NCI-H2081 (cell line): Measurements from ENCODE around the gene PLD4.

Experiments
- DNase-seq, 2 experiments: peaks; one replicate each; lab custom pipeline; 2025; lab: John Stamatoyannopoulos, UW

The PLD4 gene

DNA sequence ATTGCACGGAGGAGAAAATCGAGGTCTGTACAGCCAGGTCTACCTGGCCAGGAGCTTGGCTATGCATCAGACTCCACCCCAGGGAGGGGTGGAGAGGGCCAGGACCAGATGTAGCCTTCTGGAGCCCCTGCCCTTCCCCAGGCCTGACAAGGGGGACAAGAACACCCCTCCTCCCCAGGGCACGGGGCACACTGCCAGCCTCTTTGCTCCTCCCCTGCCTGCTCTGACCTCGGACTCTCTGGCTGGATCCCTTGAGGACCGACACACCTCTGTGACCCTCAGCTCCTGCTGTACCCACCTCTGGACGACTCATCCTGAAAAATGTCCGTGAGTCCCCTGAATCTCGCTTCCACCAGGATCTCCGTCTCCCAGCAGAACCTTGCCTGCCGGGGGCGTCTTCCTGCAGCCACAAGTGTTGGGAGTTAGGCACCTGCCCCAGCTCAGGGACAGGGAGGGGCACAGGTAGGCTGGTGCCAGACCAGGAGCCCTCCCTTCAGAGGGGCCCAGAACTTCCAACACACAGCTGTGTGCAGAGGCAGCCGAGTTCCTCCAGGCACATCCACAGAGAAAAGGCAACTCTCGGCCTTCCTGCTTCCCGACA lies 31.7 kb downstream of the PLD4 start:
- no peak for DNase-seq

DNA sequence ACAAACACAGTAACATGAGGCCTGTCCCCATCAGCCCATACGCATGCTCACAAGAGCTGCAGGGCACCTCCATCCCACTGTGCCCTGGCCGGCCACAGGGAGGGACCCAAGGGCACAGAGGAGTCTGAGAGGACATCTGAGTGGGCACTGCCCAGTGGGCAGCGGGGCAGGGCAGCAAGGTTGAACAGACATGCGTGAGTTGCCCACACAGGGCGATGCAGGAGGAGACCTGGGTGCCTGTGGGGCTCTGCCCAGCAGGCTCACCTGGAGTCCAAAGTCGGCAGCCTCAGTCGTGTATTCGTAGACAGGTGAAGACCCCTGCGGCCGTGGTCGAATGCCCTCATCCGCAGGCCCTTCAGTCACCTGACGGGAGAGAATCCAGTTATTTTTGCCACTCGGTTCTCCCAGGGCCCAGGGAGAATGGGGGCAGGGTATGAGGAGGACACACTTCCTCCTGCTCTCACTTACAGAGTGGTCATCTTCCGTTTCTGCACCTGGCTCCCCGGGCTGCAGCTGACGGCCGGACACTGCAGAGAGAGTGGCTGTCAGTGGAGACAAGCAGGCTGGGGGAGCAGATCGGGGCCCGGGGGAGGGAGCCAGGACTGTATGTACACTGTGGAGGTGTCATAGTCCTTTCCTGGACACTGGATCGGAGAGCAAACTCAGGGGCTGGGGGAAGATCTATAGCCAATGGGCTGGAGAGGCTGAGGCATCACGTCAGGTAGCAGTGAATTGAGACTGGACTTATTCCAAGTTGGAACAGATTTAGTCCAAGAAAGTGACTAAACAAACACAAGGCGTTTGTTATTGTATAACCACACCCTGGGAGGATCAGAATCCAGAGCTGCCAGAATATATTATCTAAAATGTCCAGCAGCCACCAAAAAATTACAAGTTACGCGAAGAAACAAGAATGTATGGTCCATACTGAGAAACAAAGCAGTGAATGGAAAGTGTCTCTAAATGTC lies 32.8 kb downstream of the PLD4 start:
- no peak for DNase-seq

GRCh38 chr14:104964546-104964945 lies 39.9 kb downstream of the PLD4 start:
- DNase-seq, result no peak

DNA sequence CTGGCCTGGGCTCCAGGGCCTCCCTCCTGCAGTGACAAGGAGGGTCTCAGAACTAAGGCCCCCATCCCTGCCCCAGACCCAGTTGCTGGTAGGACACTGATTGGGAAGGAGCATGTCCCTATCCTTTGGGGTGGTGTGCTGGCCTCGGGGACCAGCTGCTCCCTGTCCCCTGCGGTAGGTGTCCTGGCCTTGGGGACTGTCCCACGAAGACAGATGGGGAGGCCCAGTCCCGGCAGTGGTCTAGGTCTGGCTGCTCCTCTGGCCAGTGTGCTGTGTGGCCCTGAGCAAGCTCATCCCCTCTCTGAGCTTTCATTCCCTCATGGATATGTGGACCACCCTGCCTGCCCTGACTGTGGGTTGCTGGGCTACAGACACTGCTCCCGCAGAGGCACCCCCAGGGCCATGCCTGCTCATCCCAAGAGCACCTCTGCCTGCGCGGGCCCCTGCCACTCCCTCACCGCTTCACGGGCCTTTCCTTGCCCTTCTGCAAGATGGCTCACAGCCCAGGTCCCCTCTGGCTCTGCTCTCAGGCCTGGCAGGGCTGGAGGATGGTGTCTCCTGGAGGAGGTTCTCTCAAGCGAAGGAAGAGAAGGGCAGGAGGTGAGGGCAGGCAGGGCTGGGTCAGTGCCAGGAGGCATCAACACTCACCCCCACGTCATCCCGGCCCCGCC lies 41.0 kb downstream of the PLD4 start:
- DNase-seq, result no peak

DNA sequence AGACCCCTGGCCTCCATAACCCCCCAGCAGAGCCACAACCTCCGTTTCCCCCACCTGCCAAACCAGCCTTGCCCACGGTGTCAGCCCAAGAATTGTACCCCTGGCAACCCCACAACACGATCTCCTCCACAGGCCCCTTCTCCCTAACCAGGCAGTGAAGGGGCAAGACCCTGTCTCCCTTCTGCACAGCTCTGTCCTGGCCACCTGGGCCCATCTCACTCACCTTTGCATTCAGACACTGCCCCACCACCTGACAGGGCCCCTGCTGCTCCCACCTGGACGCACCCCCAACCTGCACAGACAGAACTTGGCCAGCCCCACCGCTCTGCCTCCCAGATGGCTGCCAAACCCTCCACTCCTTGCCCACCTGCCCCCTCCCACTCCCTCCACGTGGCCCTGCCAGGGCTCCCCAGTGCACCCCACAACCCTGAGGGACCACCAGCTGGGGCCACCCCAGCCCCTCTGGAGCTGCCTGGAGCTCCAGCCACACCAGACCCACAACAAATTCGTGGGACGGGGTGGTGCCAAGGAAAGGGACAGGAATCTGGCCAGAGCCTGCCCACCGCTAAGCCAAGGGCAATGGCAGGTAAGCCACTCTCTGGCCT lies 41.7 kb downstream of the PLD4 start:
- no peak for DNase-seq

DNA sequence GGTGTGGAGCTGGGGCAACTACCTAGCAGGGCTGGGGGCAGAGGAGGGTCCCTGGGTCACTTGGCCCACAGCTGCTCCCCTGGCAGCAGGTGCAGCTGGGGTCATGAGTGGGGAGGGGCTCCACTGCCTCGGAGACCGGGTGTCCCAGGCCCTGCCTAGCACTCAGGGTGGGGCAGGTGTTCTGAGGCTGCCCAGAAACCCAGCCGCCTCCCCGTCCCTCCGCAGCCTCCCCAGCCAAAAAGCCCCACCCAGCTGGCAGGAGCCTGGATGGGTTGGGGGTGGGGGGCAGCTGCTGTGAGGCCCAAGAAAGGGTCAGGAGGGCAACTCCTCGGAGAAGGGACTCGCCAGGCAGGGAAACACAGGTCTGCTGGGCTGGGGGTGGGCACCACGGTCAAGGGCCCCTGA lies 42.3 kb downstream of the PLD4 start:
- DNase-seq, result no peak

DNA sequence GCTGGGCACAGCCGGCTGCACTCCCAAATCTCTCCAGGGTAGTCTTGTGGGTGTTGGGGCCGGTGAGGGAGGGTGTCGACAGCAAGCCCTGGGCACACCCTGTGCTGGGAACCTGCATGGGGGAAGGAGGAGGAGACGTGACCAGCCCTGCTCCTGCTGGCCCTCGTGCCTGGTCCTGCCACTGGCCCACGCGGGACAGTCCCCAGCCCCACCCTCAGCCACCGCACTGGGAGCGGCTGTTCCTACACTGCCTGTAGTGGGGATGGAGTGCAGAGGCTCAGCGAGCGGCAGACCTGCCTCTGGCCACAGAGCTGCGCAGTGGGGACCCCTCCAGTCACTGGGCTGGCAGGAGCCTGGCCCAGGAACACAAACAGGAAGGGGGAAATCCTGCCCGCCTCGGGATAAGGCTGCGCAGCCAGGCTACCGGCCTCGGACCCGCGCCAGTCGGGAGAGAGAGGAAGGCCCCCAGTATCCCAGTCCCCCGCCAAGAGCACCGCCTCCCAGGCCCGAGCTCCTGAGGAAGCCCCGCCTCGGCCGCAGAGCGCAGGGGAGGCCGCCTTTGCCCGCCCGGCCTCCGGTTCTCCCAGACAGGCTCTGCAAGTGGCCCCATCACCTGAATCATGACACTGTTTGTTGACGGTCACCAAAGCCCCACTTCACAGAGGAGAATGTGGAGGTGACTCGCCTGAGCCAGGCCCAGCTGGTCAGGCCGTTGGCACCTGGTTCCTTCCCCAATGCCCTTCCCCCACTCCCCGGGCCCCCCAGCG lies 42.9 kb downstream of the PLD4 start:
- no peak for DNase-seq

DNA sequence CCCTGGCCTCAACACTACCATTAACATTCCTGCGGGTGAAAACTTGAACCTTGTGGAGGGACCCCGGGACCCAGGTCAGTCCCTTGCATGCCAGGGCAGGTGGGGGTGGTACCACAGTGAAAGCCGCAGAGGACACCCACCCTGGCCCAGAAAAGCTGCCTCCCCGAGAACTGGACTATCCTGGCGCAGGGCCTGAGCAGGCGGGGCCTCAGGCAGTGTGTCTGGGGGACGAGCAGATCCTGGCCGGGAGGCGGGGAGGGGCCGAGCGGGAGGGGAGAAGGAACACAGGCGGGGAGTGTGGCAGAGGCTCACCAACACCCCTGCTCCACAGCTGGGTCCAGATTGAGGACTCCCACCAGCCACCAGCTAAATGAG lies 43.5 kb downstream of the PLD4 start:
- no peak for DNase-seq

DNA sequence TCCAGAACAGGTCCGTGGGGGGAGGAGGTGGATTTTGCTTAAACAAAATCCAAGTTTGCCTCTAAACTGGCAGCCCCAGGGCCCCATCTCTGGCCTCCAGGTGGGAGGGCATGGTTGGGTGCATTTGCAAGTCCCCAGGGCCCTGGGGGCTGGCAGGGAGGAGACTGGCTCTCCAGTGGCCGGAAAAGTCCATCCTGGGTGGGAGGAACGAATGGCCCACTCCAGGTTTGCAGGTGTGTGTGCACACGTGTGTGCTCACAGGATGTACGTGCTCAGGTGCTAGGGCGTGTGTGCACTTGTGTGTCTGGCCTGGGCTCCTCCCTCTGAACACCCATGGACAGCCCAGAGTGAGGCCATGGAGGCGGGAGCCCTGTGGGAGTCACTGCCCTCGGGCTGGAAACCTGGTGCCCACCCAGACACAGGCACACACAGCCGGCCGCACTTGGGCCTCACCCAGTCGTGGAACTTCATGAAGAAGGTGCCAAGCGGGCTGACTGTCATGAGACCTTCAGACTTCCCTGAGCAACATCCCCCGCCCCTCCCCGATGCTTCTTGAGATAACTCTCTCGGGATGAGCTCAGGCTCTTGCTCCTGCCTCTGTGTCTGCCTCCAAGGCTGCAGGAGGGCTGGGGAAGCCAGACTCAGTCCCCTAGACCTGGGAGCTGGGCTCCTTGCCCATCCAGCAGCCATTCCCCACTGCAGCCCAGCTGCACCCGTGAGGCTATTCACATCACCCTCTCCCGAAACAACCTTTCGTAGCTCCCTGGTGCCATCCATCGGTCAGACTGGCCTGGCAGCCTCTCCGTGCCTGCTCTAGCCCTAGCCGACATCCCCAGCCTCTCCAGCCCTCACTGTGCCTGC lies 44.1 kb downstream of the PLD4 start:
- DNase-seq, result no peak

GRCh38 chr14:104969741-104970230 lies 45.1 kb downstream of the PLD4 start:
- no peak for DNase-seq

- no peak for DNase-seq
Observed at GRCh38 chr14:104970231-104971068, 45.8 kb downstream of the PLD4 start.

- no peak for DNase-seq
Observed at GRCh38 chr14:104971447-104972240, 47.0 kb downstream of the PLD4 start.

DNA sequence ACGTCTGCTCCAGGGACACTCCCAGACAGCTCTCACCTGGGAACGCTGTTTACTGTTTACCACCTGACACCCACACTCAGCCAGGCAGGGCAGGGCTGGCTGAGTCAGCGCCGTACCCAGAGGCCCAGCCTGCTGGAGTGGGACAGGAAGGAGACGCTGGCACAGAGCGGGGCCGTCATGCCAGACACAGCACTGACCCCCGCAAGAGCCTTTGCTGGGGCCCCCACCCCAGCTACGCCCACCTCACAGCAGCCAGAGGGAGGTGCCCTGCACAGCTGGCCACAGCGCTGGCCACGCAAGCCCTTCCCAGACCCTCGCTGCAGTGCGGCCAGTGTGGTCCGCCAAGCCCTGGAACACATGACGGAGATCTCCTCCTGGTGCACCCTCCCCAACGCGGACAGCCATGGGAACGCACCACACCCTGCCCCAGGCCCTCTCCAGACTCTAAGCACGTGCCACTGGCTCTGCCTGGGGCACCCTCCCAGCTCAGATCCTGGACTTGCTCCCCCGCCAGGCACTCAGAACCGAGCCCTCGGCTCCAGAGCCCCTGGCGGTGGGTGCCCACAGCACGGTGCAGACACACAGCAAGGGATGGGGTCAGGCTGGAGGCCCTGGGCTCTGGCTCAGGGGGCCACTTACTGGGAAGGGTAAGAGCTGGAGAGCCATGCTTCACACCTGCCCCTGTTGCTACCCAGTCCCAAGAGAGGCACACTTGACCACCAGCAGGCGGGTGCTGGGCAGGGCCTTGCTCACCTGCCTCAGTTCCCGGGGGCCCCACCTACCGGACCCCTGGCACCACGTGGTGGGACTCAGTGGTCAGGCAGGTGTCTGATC lies 47.8 kb downstream of the PLD4 start:
- no peak for DNase-seq

GRCh38 chr14:104973135-104973384 lies 48.4 kb downstream of the PLD4 start:
- no peak for DNase-seq

DNA sequence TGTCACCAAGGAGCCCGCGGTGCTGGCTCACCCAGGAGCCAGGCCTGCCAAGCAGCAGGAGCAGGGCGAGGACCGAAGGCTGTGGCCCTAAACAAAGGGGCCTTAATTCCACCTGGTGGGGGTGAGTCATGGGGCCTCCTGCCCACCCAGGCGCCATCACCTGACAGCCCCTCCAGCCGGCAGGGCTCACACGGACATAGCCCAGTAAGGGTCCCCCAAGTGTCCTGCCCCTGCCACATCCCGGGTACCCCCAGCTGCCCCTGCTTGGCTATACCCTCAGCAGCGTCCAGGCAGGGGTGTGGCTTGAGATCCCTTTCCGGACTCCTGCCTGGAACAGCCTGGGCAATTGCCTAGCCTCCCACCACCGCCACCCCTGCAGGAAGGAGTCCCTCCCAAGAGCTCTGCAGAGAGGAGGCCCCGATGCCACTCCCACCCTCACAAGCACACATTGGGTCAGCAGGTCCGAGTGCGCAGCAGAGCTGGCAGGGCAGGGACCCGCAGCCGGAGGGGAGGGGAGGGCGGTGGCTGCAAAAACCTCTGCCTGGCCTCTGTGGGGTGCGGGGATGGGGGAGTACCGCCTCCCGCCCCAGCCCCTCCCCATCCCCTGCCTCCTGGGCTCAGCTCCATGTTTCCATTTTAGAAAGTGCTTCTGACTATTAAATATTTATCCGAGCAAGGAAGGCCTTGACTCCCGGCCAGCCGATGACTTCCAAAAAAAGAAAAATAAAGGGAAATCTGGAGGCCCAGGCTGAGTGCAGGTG lies 48.9 kb downstream of the PLD4 start:
- no peak for DNase-seq

GRCh38 chr14:104974146-104974541 lies 49.5 kb downstream of the PLD4 start:
- no peak for DNase-seq

DNA sequence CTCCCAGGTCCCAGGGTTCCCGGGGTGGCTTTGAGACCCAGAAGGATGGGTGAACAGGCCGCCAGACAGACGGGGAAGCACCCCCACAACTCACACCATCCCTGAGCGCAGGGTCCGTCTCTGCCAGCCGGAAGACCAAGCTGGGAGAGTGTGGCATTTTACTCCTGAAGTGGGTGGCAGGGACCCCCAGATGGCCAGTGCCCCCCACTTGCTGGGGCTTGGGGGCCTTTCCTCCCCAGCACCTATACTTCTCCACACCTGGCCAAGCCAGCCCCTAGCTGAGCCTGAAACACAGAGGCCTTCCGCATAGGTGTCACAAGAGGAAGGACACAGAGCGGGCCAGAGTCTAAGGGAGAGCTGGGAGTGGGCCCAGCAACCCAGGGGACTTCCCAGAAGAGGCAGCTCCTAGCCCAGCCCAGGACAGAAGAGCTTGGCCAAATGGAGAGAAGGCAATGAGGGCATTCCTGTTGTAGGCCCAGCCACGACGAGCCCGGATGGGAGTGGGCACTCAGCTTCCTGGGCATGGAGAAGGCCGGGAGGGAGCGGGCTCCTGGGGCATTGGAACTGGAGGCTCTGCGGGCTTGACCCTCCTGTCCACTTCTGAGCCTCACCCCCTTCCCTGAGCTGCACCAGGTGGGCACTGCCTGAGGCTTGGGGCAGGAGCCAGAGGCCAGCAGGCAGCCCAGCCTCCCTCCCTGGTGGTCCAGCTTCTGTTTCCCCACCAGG lies 50.1 kb downstream of the PLD4 start:
- no peak for DNase-seq
